ENCODE measurements around the gene TIMP2. TPM values are rescaled to one million over a fixed set of nuclear protein-coding genes. Genes with fewer than 3 reads are reported as not detected.

Gene TIMP2
- total and polyA plus RNA-seq, 2 of the 4 experiments (the other 2 are of a cell fraction), result 43.9 to 416 TPM

DNA sequence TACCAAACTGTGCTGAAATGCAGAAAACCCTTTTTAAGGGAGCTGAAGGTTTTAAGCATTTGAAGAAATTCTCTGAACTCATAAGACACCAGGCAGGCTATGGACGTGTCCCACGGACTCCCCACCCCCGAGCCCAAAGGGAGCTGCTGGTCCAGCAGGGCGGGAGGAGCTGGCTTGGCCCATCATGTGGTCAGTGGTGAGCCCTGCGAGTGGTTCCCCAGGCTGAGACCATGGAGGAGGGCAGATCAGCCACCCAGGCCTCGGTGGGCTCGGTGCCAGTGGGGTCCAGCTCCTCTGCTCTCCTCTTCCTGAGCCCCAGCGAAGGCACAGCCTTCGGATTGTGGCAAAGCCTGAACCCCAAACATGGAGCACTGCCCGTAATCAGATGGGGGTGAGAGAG lies 27.5 kb upstream of the TIMP2 start:
- Histone ChIP-seq H3K27me3 (ENCODE audit: control insufficient read depth, insufficient read depth, low read length) (no peaks in the 10 kb centered on the region; the same call in 1 of the 2 replicates), H3K36me3 (ENCODE audit: control insufficient read depth, insufficient read depth, low read length) (no peaks in the 10 kb centered on the region), H2BK15ac (ENCODE audit: low read depth, low read length) (peak overlapping the region; percentile 13; the same call in 1 of the 3 replicates), H2AK5ac (ENCODE audit: low read depth, low read length) (0 out of 2 replicates have a peak overlapping the region, but pooled peaks have one; percentile 36), H2AFZ (replicated peaks; ENCODE audit: low read length, poor library complexity) (no peak overlapping the region), H3K9ac (ENCODE audit: low read depth, low read length) (peak overlapping the region; percentile 75; the same call in 1 of the 2 replicates), H3K4me1 (ENCODE audit: control insufficient read depth, insufficient read depth, low read length) (peaks cover 18% of the 10 kb centered on the region), H3K9me1 (ENCODE audit: insufficient read depth, low read length) (no peaks in the 10 kb centered on the region), H3K4me2 (ENCODE audit: low read depth, low read length) (no peak overlapping the region), H2AK9ac (replicated peaks; ENCODE audit: low read depth, low read length, poor library complexity) (peak overlapping the region; percentile 91), H3K56ac (ENCODE audit: extremely low read depth, insufficient read depth, low read length) (no peak overlapping the region), H2BK20ac (ENCODE audit: low read depth, low read length) (peak overlapping the region; percentile 66; the same call in 1 of the 2 replicates), H3K79me1 (ENCODE audit: low read depth in 1 of 2, low read length in 2 of 2) (no peaks in the 10 kb centered on the region), H3K4ac (ENCODE audit: low read depth, low read length) (peak overlapping the region; percentile 75; the same call in 1 of the 2 replicates), H4K91ac (ENCODE audit: insufficient read depth, low read depth, low read length) (no peak overlapping the region; the same call in 1 of the 2 replicates), H2BK5ac (ENCODE audit: low read depth, low read length, poor library complexity, severe bottlenecking) (no peak overlapping the region), H4K5ac (ENCODE audit: low read depth, low read length) (peak overlapping the region; percentile 97), H4K8ac (ENCODE audit: low read depth in 2 of 2, low read length in 2 of 2) (peak overlapping the region; percentile 62 to 87), H3K14ac (replicated peaks; ENCODE audit: low read depth, low read length) (no peak overlapping the region), H3K18ac (ENCODE audit: low read depth, low read length) (peak overlapping the region; percentile 94), H3K27ac (ENCODE audit: insufficient read depth, low read length) (peak overlapping the region; percentile 75; the same call in 1 of the 2 replicates), H3K23ac (ENCODE audit: low read depth, low read length) (no peak overlapping the region), H3K4me3 (ENCODE audit: insufficient read depth, low read depth, low read length) (no peak overlapping the region), H3K9me3 (ENCODE audit: control insufficient read depth, insufficient read depth, low read length) (peaks cover 15% of the 10 kb centered on the region), H4K20me1 (ENCODE audit: insufficient read depth, low read length) (no peaks in the 10 kb centered on the region), H2BK120ac (ENCODE audit: low read depth, low read length) (peak overlapping the region; percentile 88; the same call in 1 of the 2 replicates)
- 80% methylated on average over 3 of the region's 10 CpGs; no CpG with 5 or more reads in 1 of the 2 experiments for WGBS, 2 experiments (ENCODE audit: extremely low coverage in 2 of 2, insufficient read length in 1 of 2)
- intact Hi-C loops (cut with micrococcal nuclease), result no loop called here
- CTCF ChIA-PET, result interaction anchor here (0.9 kb wide), 1 partner anchor 100 kb away, joined by 3 read pairs; no protein-coding TSS in a partner anchor
- in situ Hi-C loops (cut with MboI; ENCODE audit: low sequenced_read_pairs), result loop anchor here (25.0 kb wide), 1 partner anchor 465 kb away; no protein-coding TSS in a partner anchor
- dilution Hi-C loops (cut with HindIII; ENCODE audit: low sequenced_read_pairs, unreplicated experiment), result no loop called here
- BruUV-seq (replicated peaks), result no TSS peak
- DNase-seq (no peak), ATAC-seq (ENCODE audit: low read depth) (0 out of 2 replicates have a peak, but pooled peaks have one; percentile 12)
- TF ChIP-seq MAZ (IDR thresholded peaks at IDR 0.05; ENCODE audit: borderline replicate concordance, low read depth, low read length), result no peak
- no peak for TF ChIP-seq SMC3 (IDR thresholded peaks at IDR 0.05; ENCODE audit: low read depth, low read length)
- no peak for TF ChIP-seq MXI1 (IDR thresholded peaks at IDR 0.05; ENCODE audit: borderline replicate concordance, low read depth, low read length)
- no peak for TF ChIP-seq BHLHE40 (IDR thresholded peaks at IDR 0.05; ENCODE audit: low read depth, low read length)
- TF ChIP-seq POLR2A (IDR thresholded peaks at IDR 0.05; ENCODE audit: low read depth, low read length), result no peak
- TF ChIP-seq, protein P1, sequence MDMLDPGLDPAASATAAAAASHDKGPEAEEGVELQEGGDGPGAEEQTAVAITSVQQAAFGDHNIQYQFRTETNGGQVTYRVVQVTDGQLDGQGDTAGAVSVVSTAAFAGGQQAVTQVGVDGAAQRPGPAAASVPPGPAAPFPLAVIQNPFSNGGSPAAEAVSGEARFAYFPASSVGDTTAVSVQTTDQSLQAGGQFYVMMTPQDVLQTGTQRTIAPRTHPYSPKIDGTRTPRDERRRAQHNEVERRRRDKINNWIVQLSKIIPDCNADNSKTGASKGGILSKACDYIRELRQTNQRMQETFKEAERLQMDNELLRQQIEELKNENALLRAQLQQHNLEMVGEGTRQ (IDR thresholded peaks at IDR 0.05; ENCODE audit: low read depth, low read length), result no peak
- TF ChIP-seq CHD1 (IDR thresholded peaks at IDR 0.05; ENCODE audit: low read depth, low read length), result no peak
- no peak for TF ChIP-seq MAFK (IDR thresholded peaks at IDR 0.05; ENCODE audit: low read depth, low read length)
- TF ChIP-seq, protein P2, sequence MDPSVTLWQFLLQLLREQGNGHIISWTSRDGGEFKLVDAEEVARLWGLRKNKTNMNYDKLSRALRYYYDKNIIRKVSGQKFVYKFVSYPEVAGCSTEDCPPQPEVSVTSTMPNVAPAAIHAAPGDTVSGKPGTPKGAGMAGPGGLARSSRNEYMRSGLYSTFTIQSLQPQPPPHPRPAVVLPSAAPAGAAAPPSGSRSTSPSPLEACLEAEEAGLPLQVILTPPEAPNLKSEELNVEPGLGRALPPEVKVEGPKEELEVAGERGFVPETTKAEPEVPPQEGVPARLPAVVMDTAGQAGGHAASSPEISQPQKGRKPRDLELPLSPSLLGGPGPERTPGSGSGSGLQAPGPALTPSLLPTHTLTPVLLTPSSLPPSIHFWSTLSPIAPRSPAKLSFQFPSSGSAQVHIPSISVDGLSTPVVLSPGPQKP (IDR thresholded peaks at IDR 0.05; ENCODE audit: borderline replicate concordance, low read depth, low read length), result no peak
- TF ChIP-seq, protein P3, sequence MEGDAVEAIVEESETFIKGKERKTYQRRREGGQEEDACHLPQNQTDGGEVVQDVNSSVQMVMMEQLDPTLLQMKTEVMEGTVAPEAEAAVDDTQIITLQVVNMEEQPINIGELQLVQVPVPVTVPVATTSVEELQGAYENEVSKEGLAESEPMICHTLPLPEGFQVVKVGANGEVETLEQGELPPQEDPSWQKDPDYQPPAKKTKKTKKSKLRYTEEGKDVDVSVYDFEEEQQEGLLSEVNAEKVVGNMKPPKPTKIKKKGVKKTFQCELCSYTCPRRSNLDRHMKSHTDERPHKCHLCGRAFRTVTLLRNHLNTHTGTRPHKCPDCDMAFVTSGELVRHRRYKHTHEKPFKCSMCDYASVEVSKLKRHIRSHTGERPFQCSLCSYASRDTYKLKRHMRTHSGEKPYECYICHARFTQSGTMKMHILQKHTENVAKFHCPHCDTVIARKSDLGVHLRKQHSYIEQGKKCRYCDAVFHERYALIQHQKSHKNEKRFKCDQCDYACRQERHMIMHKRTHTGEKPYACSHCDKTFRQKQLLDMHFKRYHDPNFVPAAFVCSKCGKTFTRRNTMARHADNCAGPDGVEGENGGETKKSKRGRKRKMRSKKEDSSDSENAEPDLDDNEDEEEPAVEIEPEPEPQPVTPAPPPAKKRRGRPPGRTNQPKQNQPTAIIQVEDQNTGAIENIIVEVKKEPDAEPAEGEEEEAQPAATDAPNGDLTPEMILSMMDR (conservative IDR thresholded peaks at IDR 0.05; ENCODE audit: low read depth, low read length), result no peak
- no peak for TF ChIP-seq RCOR1 (IDR thresholded peaks at IDR 0.05; ENCODE audit: insufficient replicate concordance, low read length)
- TF ChIP-seq FOS (IDR thresholded peaks at IDR 0.05; ENCODE audit: low read depth, low read length), result no peak
- TF ChIP-seq RFX5 (IDR thresholded peaks at IDR 0.05; ENCODE audit: low read depth, low read length), result no peak
- POLR2A ChIA-PET (ENCODE audit: unreplicated experiment), result no interaction called here
